Limb (tissue), 2 donors: ENCODE data around the gene SYT13.

Experiments
- DNase-seq, 2 donors: peaks; one replicate each; pipeline ENCODE4 v3.0.0-alpha.2; 2016; ENCODE audit errors: extremely low spot score in 2 of 2

Gene SYT13

GRCh38 chr11:45285930-45286632, at the start of gene SYT13:
Gene SYT13 (minus strand): TSS chr11:45286341. CDS start chr11:45286207, 134 bp downstream.
- peak; percentile 30 to 87 for DNase-seq

GRCh38 chr11:45335434-45335833, 49.3 kb upstream of the SYT13 start:
- no peak for DNase-seq

GRCh38 chr11:45334836-45335235, 48.7 kb upstream of the SYT13 start:
- no peak for DNase-seq

GRCh38 chr11:45334410-45334809, 48.3 kb upstream of the SYT13 start:
- no peak for DNase-seq

- DNase-seq: no peak
Measured at GRCh38 chr11:45333001-45333971, 47.1 kb upstream of the SYT13 start.

- peak; percentile 69 to 72 for DNase-seq
Measured at GRCh38 chr11:45332276-45332934, 46.3 kb upstream of the SYT13 start.

- no peak for DNase-seq
Measured at GRCh38 chr11:45331839-45332238, 45.7 kb upstream of the SYT13 start.

- no peak for DNase-seq
Measured at GRCh38 chr11:45328726-45329125, 42.6 kb upstream of the SYT13 start.

- DNase-seq: no peak
Measured at GRCh38 chr11:45324459-45324858, 38.3 kb upstream of the SYT13 start.

- DNase-seq: no peak
Measured at GRCh38 chr11:45323601-45324249, 37.6 kb upstream of the SYT13 start.

- no peak for DNase-seq
Measured at GRCh38 chr11:45322891-45323600, 36.9 kb upstream of the SYT13 start.

GRCh38 chr11:45322111-45322705, 36.1 kb upstream of the SYT13 start:
- DNase-seq: no peak

GRCh38 chr11:45321669-45322068, 35.5 kb upstream of the SYT13 start:
- no peak for DNase-seq

GRCh38 chr11:45321031-45321595, 35.0 kb upstream of the SYT13 start:
- no peak for DNase-seq

GRCh38 chr11:45320371-45320770, 34.2 kb upstream of the SYT13 start:
- DNase-seq: no peak

- no peak for DNase-seq
Measured at GRCh38 chr11:45319077-45319476, 32.9 kb upstream of the SYT13 start.

GRCh38 chr11:45318516-45318915, 32.4 kb upstream of the SYT13 start:
- no peak for DNase-seq

- no peak for DNase-seq
Measured at GRCh38 chr11:45316258-45316657, 30.1 kb upstream of the SYT13 start.

GRCh38 chr11:45314900-45315299, 28.8 kb upstream of the SYT13 start:
- DNase-seq: no peak
